Stomach (tissue), 4 donors: ENCODE measurements around the gene TBC1D5.

ENCODE experiments used
- CTCF ChIP-seq, 7 experiments: fragments of 450-650 bp in 4 of 7; fragments of 200-600 bp in 3 of 7; sonication (generic) in 3 of 7; IDR thresholded peaks; one replicate each; pipeline ENCODE4 v1.5.1; 2016 to 2019; ENCODE audit warnings: antibody characterized with exemption in 7 of 7, control low read depth in 2 of 7, mild to moderate bottlenecking in 1 of 7
- EP300 ChIP-seq: sonication (generic); formaldehyde crosslinking; IDR thresholded peaks from one replicate; pipeline ENCODE4 v1.6.1; 2017; ENCODE audit warnings: antibody characterized with exemption

DNA sequence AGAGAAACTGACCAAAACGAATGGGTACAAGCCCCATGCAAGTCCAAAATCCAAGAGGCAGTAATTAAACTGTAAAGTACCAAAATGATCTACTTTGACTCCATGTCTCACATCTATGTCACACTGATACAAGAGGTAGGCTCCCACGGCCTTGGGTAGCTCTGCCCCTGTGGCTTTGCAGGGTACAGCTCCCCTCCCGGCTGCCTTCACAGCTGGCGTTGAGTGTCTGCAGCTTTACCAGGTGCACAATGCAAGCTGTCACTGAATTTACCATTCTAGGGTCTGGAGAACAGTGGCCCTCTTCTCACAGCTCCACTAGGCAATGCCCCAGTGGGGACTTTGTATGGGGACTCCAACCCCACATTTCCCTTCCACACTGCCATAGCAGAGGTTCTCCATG is 308.6 kb downstream of the TBC1D5 start:
- no peak for TF ChIP-seq EP300
- TF ChIP-seq CTCF (IDR thresholded peaks at IDR 0.05) = no peak
